ENCODE results near the gene MIAT. TPM values are rescaled to one million over a fixed set of nuclear protein-coding genes. Genes with fewer than 3 reads are reported as not detected.
A peak's percentile ranks its signal among the peaks of the same experiment; 100 is the strongest.

Gene MIAT
- total RNA-seq, 8 experiments from 2014 or later: 2.3 to 200 (median 90.9) TPM

DNA sequence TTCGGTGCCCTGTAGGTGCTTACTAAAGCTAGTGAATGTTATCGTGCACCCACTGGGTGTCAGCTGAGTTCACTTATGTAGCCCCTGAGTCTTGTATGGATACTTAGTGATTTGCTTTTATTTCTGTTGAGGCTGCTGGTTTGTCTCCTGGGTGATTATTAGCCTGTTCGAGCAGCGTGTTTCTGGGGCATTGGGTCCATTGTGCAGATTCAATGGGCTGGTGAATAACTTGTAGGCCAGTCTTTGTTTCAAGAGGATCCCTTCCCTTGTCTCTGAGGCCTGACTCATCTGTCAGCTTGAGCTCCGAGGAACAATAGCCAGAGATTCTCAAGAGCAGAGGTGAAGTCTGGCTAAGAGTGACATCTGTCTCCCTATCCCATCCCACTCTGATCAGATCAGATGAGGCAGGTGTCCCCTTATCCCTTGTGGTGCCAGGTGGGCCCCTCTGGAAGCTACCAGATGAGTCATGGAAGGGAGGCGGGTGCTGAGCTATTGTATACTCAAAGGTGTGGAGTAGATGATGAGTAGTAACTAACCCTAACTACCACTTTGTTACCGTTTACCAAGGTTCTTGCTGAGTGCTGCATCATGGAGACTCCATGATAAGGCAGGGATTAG, 3.7 kb downstream of the MIAT start:
- Histone ChIP-seq H3K4me3 (peak overlapping the region in 3 of 5 donors; percentile 7 to 11 (median 8)), H3K4me1 (replicated peaks in 1 of 2) (peaks cover 23 to 29% of the 10 kb centered on the region in 2 donors), H3K27ac (peak overlapping the region; percentile 62 to 63)
- in situ Hi-C loops (cut with MboI; ENCODE audit: low pct_unique_long_range_greater_than_20kb in 2 of 9, low sequenced_read_pairs in 9 of 9, unreplicated experiment in 9 of 9): no loop called here
- 0 to 100% (median 12%) methylated on average over 1 to 3 of the region's 7 CpGs; no CpG with 5 or more reads in 5 of the 10 experiments for WGBS, 10 experiments
- peak in 5 of 8 experiments; percentile 22 to 44 (median 33) for ATAC-seq (replicated peaks in 6 of 8)

GRCh38 chr22:26662160-26662559, 4.8 kb downstream of the MIAT start:
- ATAC-seq (replicated peaks in 6 of 8): no peak
- WGBS, 10 experiments: 83 to 100% (median 100%) methylated on average over 1 to 2 of the region's 2 CpGs; no CpG with 5 or more reads in 5 of the 10 experiments
- Histone ChIP-seq H3K4me3 (no peak overlapping the region), H3K4me1 (replicated peaks in 1 of 2) (peaks cover 23 to 24% of the 10 kb centered on the region in 2 donors), H3K27ac (no peak overlapping the region)
- in situ Hi-C loops (cut with MboI; ENCODE audit: low pct_unique_long_range_greater_than_20kb in 2 of 9, low sequenced_read_pairs in 9 of 9, unreplicated experiment in 9 of 9): no loop called here

DNA sequence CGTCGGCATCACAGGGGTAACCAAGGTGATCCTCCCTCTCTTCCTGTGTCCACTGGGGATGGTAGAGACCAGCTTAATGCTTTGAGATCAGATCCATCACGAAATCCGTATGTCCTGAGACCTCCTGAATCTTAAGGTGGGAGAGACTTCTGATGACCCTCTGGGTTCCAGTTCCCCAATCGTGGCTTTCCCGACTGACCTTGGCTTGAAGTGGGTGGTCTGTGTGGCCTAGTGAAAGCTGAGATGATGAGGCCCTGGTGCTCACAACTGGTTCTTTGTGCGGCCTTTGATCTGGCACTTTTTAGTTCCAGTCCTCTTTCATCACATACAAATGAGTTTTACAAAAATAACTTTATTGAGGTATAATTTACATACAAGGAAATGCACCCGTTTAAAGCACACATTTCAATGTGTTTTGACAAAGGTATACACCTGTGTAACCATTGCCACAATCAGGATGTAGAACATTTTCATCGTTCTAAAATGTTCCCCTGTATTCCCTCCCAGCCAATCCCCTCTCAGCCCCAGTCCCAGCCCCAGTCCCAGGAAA, 6.1 kb downstream of the MIAT start:
- WGBS, 10 experiments: 43 to 100% (median 66%) methylated on average over 1 to 8 of the region's 9 CpGs; no CpG with 5 or more reads in 1 of the 10 experiments
- ATAC-seq (replicated peaks in 6 of 8): no peak
- in situ Hi-C loops (cut with MboI; ENCODE audit: low pct_unique_long_range_greater_than_20kb in 2 of 9, low sequenced_read_pairs in 9 of 9, unreplicated experiment in 9 of 9): no loop called here
- Histone ChIP-seq H3K4me3 (no peak overlapping the region), H3K27ac (no peak overlapping the region), H3K4me1 (replicated peaks in 1 of 2) (peaks cover 23 to 24% of the 10 kb centered on the region in 2 donors)

GRCh38 chr22:26665813-26666231, 8.4 kb downstream of the MIAT start:
- WGBS, 10 experiments: 0 to 67% (median 0%) methylated on average over 1 to 4 of the region's 4 CpGs; no CpG with 5 or more reads in 5 of the 10 experiments
- in situ Hi-C loops (cut with MboI; ENCODE audit: low pct_unique_long_range_greater_than_20kb in 2 of 9, low sequenced_read_pairs in 9 of 9, unreplicated experiment in 9 of 9): no loop called here
- H3K4me1 ChIP-seq (replicated peaks in 1 of 2): peaks cover 8% of the 10 kb centered on the region in 2 donors
- H3K4me3 ChIP-seq: no peak overlapping the region
- H3K27ac ChIP-seq: no peak overlapping the region
- ATAC-seq (replicated peaks in 6 of 8): no peak

DNA sequence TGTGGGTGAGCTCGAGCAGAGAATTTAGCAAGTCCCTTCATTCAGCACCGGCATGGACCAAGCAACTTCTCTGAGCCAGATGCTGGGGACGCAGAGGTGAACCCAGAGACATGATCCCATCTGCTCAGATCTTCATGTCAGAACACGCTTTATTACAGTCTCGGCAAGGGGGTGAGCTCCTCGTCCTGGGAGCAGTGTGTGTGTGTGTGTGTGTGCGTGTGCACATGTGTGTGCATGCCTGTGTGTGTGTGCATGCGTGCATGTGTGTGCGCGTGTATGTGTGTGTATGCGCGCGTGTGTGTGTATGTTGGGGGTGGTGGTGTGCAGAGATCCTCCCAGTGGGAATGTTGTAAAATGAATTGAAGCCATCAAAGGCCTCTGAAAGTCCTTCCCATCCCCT, 9.8 kb downstream of the MIAT start:
- no peak for ATAC-seq (replicated peaks in 6 of 8)
- no peak overlapping the region for H3K27ac ChIP-seq
- 40 to 95% (median 77%) methylated on average over 1 to 7 of the region's 13 CpGs; no CpG with 5 or more reads in 5 of the 10 experiments for WGBS, 10 experiments
- peaks cover 8 to 15% of the 10 kb centered on the region in 2 donors for H3K4me1 ChIP-seq (replicated peaks in 1 of 2)
- no peak overlapping the region for H3K4me3 ChIP-seq
- in situ Hi-C loops (cut with MboI; ENCODE audit: low pct_unique_long_range_greater_than_20kb in 2 of 9, low sequenced_read_pairs in 9 of 9, unreplicated experiment in 9 of 9): no loop called here

DNA sequence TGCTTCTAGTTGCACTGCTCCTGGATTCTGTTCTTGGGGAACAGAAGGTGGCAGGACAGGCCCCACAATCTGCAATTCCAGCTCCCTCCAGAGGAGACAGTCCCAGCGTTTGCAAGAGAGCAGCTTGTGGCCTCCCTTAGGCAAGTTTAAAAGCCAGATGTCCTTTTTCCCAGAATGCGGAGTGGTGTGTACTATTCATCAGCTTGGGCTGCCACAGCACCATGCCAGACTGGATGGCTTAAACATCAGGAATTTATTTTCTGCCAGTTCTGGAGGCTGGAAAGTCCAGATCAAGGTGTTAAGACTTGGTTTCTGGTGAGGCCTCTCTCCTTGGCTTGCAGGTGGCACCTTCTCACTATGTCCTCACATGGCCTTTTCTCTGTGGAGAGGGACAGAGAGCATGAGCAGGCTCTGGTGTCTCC, 11.7 kb downstream of the MIAT start:
- in situ Hi-C loops (cut with MboI; ENCODE audit: low pct_unique_long_range_greater_than_20kb in 2 of 9, low sequenced_read_pairs in 9 of 9, unreplicated experiment in 9 of 9): no loop called here
- Histone ChIP-seq H3K4me1 (replicated peaks in 1 of 2) (peaks cover 17 to 24% of the 10 kb centered on the region in 2 donors), H3K4me3 (no peak overlapping the region), H3K27ac (no peak overlapping the region)
- 0 to 80% (median 50%) methylated on average over 1 to 2 of the region's 2 CpGs; no CpG with 5 or more reads in 5 of the 10 experiments for WGBS, 10 experiments
- peak in 3 of 8 experiments; percentile 1 to 49 (median 9) for ATAC-seq (replicated peaks in 6 of 8)

DNA sequence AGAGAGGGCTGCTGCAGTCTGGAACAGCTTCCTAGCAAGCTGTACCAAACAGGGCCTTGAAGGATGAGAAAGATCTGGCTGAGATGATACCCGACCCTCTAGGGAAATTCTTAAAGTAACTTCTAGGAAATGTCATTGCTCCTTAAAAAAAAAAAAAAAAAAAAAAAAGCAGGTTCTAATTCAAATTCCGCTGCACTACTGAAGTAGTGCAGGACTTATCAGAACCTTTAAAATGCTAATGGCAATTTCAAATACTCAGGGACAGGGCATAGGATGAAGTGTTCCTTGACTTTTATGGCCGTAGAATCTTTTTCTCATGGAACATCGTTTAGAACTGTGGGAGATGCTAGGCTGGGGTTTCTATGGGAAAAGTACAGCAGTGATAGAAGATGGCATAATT, 13.1 kb downstream of the MIAT start:
- in situ Hi-C loops (cut with MboI; ENCODE audit: low pct_unique_long_range_greater_than_20kb in 2 of 9, low sequenced_read_pairs in 9 of 9, unreplicated experiment in 9 of 9): no loop called here

GRCh38 chr22:26671317-26672059, 14.1 kb downstream of the MIAT start:
- Histone ChIP-seq H3K27ac (peak overlapping the region; percentile 91 to 93), H3K4me3 (no peak overlapping the region)

More for the DNA sequence above, 13.1 kb downstream of the MIAT start:
- Histone ChIP-seq H3K4me3 (no peak overlapping the region), H3K27ac (no peak overlapping the region), H3K4me1 (replicated peaks in 1 of 2) (peaks cover 20 to 31% of the 10 kb centered on the region in 2 donors)
- ATAC-seq (replicated peaks in 6 of 8): no peak
- WGBS, 10 experiments: 43 to 96% (median 88%) methylated on average over 2 to 4 of the region's 4 CpGs; no CpG with 5 or more reads in 1 of the 10 experiments

GRCh38 chr22:26672060-26672471, 14.7 kb downstream of the MIAT start:
- no peak for ATAC-seq (replicated peaks in 6 of 8)
- Histone ChIP-seq H3K4me1 (replicated peaks in 1 of 2) (peaks cover 20 to 31% of the 10 kb centered on the region in 2 donors), H3K27ac (peak overlapping the region; percentile 91 to 93), H3K4me3 (peak overlapping the region; percentile 14 to 55 (median 44))
- in situ Hi-C loops (cut with MboI; ENCODE audit: low pct_unique_long_range_greater_than_20kb in 2 of 9, low sequenced_read_pairs in 9 of 9, unreplicated experiment in 9 of 9): no loop called here
- 66 to 80% methylated on average over 1 to 6 of the region's 8 CpGs; no CpG with 5 or more reads in 8 of the 10 experiments for WGBS, 10 experiments

More at GRCh38 chr22:26671317-26672059, 14.1 kb downstream of the MIAT start:
- no peak for ATAC-seq (replicated peaks in 6 of 8)
- in situ Hi-C loops (cut with MboI; ENCODE audit: low pct_unique_long_range_greater_than_20kb in 2 of 9, low sequenced_read_pairs in 9 of 9, unreplicated experiment in 9 of 9): no loop called here
- peaks cover 20 to 31% of the 10 kb centered on the region in 2 donors for H3K4me1 ChIP-seq (replicated peaks in 1 of 2)
- 40 to 100% (median 81%) methylated on average over 1 to 5 of the region's 15 CpGs; no CpG with 5 or more reads in 1 of the 10 experiments for WGBS, 10 experiments

GRCh38 chr22:26672590-26673468, 15.4 kb downstream of the MIAT start:
- WGBS, 10 experiments: 0 to 8% (median 1%) methylated on average over 2 to 21 of the region's 36 CpGs; no CpG with 5 or more reads in 3 of the 10 experiments
- Histone ChIP-seq H3K4me1 (replicated peaks in 1 of 2) (peaks cover 20 to 31% of the 10 kb centered on the region in 2 donors), H3K4me3 (peak overlapping the region; percentile 38 to 55 (median 46)), H3K27ac (peak overlapping the region; percentile 91 to 93)
- in situ Hi-C loops (cut with MboI; ENCODE audit: low pct_unique_long_range_greater_than_20kb in 2 of 9, low sequenced_read_pairs in 9 of 9, unreplicated experiment in 9 of 9): no loop called here
- ATAC-seq (replicated peaks in 6 of 8): peak; percentile 74 to 93 (median 90)

DNA sequence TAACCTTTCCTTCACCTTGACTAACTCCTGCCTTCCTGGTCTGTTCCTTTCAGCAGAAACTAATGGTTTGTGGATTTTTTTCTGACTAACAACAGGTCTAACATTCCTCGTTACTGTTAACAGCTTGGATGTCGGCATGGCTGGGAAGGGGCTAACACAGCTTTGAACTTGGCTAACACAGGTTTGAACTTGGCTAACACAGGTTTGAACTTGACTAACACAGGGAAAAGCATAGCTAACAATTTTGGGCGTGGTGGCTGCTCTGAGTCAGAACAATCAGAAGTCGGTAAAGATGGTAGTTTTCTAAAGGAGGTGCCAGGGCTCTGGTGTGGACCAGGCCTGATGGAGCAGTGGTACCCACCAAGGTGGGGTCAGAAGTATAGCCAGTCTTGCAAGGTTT, 16.1 kb downstream of the MIAT start:
- 0 to 63% (median 25%) methylated on average over 1 to 4 of the region's 4 CpGs; no CpG with 5 or more reads in 2 of the 10 experiments for WGBS, 10 experiments
- H3K4me3 ChIP-seq: peak overlapping the region; percentile 38 to 55 (median 46)
- ATAC-seq (replicated peaks in 6 of 8): peak in 2 of 8 experiments; percentile 1 to 5
- in situ Hi-C loops (cut with MboI; ENCODE audit: low pct_unique_long_range_greater_than_20kb in 2 of 9, low sequenced_read_pairs in 9 of 9, unreplicated experiment in 9 of 9): no loop called here
- peaks cover 20 to 31% of the 10 kb centered on the region in 2 donors for H3K4me1 ChIP-seq (replicated peaks in 1 of 2)
- peak overlapping the region; percentile 91 to 93 for H3K27ac ChIP-seq
